ENCODE results near the gene ESRRB.

DNA sequence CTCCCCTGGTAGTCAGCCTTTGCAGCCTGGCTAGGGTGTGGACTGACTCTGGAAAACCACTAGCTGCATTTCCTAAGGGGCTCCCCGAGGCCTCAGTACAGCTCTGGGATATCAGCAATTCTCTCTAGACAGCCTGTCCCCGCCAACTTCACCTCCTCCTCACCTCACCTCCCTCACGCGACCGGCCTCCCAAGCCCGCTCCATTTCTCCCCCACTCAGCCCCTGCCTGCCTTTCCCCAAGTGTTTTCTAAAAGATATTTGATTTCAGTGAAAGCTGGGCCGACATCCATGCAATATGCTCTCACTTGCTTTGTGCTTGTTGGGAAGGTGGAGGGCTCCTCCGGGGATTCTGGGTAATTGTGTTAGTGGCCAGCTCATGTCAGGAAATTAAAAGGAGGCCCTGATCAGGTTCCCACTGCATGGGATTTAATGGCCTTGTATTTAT is 91.8 kb downstream of the ESRRB start:
- TF ChIP-seq, protein P1, sequence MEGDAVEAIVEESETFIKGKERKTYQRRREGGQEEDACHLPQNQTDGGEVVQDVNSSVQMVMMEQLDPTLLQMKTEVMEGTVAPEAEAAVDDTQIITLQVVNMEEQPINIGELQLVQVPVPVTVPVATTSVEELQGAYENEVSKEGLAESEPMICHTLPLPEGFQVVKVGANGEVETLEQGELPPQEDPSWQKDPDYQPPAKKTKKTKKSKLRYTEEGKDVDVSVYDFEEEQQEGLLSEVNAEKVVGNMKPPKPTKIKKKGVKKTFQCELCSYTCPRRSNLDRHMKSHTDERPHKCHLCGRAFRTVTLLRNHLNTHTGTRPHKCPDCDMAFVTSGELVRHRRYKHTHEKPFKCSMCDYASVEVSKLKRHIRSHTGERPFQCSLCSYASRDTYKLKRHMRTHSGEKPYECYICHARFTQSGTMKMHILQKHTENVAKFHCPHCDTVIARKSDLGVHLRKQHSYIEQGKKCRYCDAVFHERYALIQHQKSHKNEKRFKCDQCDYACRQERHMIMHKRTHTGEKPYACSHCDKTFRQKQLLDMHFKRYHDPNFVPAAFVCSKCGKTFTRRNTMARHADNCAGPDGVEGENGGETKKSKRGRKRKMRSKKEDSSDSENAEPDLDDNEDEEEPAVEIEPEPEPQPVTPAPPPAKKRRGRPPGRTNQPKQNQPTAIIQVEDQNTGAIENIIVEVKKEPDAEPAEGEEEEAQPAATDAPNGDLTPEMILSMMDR (IDR thresholded peaks at IDR 0.05), result no peak
- TF ChIP-seq POLR2AphosphoS5 (IDR thresholded peaks at IDR 0.05), result no peak
- TF ChIP-seq POLR2A (IDR thresholded peaks at IDR 0.05), result no peak
- TF ChIP-seq EP300 (IDR thresholded peaks at IDR 0.05; ENCODE audit: low read depth), result no peak

All from transverse colon (tissue), 4 donors.